Fibroblast of peridontal ligament (primary cell): ENCODE measurements around the gene RPL36AL.
A peak's percentile ranks its signal among the peaks of the same experiment; 100 is the strongest.

Source experiments
- DNase-seq: peaks from one replicate; pipeline ENCODE4 v3.0.0-alpha.2; 2010; ENCODE audit errors: extremely low read depth

RPL36AL gene

DNA sequence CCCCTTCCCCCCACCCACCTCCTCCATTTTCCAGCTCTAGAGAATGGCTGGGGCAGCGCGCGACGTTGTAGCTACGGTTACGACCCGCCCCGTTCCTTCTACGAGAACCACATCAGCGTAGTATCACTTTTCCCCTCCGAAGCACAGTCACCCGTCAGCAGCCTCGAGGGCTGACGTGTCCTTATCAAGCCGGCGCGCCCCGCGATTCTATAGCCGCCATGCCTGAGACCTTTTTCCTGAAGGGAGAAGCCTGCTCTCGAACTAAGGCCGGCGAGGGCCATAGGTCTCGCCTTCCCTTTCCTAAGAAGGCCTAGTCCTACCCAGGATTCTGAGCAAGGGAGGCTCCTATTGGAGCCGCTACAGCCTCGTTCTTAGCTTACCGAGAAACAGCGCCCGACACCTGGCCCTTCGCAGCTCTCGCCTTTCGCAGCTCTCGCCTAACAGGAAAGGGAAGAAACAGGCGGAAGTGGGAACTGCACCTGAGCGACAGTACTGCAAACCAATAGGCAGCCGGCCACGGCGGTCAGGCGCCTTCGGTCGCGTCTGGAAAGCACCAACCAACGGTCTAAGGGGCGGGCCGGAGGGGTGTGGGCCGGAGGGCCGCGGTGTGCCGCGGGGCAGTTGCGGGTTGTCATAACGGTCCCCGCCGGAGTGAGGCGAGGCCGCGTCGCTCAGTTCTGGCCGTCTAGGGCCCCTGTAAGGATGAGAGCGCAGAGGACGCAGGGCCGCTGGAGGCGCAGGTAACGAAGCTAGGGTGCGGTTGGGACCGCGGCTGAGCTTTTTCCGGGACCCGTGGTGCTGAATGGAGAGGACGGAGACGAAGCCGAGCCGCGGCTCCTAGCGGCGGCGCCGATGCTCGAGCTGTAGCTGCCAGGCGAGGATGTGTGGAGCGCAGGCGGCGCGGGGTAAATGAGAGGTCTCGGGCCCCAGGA, at the start of gene RPL36AL, which contains the start of gene MGAT2:
TSS of gene RPL36AL (minus strand) at position 445 of the 932 bp plus-strand sequence. CDS start 1,522 bp downstream, outside the sequence.
TSS of gene MGAT2 (plus strand) at position 618 of the 932 bp plus-strand sequence. CDS start 470 bp downstream, outside the sequence.
- peak; percentile 98 for DNase-seq

DNA sequence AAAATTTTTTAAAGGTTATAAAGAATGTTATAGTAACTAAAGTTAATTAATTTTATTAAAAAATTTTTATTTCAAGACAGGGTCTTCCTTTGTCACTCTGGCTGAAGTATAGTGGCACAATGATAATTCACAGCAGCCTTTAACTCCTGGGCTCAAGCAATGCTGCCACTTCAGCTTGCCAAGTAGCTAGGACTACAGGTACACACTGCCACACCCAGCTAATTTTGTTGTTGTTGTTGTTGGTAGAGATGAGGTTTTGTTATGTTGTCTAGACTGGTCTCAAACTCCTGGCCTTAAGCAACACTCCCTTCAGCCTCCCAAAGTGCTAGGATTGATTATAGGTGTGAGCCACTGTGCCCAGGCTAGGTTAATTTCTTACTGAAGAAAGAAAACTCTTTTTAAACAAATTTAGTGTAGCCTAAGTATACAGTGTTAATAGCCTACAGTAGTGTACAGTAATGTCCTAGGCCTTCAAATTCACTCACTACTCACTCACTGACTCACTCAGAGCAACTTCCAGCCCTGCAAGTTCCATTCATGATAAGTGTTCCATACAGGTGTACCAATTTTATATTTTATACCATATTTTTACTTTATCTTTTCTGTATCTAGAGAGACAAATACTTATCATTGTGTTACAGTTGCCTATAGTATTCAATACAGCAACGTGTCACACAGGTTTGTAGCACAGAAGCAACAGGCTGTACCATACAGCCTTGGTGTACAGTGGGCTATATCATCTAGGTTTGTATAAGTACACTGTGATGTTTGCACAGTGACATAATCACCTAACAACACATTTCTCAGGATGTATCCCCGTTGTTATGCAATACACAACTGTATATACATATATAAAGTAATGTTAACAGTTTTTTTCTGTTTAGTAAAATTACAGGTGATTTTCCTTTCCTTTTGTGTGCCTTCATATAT, 39.4 kb upstream of the RPL36AL start:
- DNase-seq: no peak

DNA sequence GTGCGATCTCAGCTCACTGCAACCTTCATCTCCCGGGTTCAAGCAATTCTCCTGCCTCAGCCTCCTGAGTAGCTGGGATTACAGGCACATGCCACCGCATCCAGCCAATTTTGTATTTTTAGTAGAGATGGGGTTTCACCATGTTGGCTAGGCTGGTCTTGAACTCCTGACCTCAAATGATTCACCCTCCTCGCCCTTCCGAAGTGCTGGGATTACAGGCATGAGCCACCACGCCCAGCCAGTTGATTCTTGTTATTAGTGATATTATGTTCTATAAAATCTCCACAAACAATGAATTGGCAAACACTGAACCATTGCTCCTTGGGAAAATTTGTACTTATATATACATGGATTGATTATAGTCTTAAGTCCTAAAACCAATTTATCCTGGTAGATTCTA, 37.1 kb upstream of the RPL36AL start:
- DNase-seq: peak; percentile 10

DNA sequence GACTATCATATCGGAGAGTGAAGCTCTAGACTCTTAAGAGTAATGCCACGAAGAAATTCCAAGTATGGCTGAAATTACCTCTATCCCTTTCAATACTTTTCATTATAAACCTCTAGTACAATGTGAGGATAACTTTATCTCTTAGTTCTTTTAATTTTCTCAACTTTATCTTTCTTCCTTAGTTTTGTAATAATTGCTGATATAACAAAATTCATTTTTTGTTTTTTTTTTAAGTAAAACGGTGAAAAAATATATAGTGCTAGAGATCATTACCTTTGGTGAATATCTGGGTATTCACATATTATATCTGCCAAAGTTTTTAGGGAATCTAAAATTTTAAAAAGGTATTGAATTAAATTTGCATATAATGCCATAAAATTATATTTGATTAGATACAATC, 34.1 kb upstream of the RPL36AL start:
- no peak for DNase-seq

DNA sequence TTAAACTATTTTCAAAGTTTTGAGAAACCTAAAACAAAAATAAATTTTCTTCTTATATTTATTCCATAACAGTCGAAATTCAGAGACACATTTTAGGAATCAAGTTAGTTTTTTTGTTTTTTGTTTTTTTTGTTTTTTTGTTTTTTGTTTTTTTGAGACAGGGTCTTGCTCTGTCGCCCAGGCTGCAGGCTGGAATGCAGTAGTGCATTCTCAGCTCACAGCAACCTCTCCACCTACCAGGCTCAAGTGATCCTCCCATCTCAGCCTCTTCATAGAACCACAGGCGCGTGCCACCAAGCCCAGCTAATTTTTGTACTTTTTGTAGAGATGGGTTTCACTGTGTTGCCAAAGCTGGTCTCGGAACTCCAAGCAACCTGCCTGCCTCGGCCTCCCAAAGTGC, 33.1 kb upstream of the RPL36AL start:
- DNase-seq: no peak

DNA sequence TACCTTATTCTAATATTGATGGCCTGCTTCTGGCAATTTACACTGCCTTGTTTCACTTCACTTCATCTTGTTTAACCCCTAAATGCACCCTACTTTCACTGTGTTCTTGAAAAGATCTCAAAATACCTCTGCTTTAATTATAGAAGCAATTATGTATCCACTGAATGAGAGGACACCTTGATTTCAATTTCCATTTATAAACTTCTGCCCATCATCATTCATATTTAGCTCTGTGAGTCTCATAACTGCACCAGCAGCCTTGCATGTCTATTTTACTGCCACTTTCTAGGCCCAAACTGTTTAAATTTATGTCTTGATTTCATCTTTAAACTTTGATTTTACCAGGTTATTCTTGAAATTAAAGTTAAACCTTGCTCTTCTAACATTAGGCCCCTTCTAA, 21.7 kb upstream of the RPL36AL start:
- DNase-seq: no peak

DNA sequence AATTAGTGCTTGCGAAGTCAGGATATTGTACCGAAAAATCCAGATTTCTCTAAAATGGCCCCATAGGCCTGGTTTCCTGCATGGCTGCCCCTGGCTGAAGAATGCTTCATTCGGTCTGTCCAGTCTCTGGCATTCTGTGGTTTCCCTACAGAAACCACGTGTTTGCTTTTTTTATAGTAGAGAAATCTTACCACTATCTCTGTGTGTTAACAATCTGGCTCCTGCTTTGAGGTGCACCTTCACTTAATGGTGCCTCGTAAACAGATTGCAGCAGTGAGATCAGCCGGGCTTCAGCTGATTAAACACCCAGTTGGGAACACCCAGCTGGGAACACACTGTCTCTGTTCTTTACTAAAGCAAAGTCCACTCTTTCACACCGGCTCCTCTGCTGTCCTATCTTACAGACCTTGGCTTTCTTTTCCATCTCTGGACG, 21.3 kb upstream of the RPL36AL start:
- DNase-seq: no peak

DNA sequence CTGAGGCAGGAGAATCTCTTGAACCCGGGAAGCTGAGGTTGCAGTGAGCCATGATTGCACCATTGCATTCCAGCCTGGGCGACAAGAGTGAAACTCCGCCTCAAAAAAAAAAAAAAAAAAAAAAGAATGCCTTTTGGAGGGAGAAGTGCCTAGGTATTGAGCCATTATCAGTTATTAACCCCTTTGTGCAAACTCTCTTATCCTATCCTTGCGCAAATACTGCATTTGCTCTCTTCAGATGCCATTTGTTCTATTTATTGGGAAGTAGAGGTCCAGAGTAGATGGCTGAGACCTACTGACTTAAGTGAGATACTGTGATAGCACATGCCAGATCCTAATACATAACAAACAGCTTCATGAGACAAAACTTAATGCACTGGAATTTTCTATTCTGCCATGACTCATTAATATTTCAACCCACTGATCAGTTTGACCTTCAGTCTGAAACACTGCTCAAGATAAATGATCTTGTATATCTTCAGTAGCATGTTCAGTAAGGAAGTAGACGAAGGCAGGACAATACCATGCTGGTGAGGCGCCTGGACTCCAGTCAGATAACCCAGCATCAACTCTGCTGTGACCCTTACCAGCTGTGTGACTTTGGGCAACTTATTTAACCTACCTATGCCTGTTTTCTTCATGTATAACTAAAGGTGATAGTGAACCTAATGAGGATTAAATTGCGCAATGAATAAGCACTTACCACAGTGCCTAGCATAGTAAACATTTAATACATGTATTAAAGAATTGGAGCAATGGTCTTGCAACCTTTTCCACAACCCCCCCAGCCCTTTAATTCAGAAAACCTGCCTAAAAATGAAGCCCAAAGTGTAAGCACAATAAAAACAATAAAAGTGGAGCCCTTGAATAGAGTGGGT, 20.4 kb upstream of the RPL36AL start:
- no peak for DNase-seq

DNA sequence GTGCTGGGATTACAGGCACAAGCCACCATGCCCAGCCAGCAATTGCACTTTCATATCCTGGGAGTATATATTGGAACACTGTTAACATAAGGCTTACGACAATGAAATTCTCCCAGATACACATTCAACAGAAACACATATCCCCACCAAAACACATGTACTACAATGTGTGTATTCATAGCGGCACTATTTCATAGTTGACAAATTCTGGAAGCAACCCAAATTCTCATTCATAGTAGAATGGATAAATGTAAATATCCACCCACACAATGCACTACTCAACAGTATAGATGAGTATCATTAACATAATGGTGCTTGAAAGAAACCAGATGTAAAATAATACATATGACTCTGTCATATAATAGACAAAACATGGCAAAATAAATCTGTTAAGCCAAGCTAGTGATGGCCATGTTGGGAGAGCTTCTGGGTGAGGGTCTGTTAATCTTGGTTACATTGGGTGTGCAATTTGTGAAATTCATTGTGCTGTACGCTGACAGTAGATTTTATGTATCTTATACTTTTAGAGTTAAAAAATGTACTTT, 17.2 kb upstream of the RPL36AL start:
- DNase-seq: no peak

DNA sequence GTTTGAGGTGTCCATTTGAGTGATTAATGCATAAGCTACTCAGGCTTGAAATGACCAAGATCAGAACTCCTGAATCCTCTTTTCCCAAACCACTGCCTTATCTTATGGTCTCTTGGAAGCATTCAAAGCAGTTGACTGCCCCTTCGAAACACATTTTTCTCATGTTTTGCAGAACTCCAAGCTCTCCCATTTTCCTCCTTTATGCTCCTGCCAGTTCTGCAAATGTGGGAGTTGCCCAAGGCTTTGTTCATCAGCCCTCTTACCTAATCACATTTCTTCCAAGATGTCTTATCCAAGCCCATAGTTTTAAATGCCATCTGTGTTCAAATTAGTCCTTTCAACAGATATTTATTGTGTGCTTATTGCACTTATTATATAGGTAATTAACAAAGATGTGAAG, 16.4 kb upstream of the RPL36AL start:
- DNase-seq: no peak

DNA sequence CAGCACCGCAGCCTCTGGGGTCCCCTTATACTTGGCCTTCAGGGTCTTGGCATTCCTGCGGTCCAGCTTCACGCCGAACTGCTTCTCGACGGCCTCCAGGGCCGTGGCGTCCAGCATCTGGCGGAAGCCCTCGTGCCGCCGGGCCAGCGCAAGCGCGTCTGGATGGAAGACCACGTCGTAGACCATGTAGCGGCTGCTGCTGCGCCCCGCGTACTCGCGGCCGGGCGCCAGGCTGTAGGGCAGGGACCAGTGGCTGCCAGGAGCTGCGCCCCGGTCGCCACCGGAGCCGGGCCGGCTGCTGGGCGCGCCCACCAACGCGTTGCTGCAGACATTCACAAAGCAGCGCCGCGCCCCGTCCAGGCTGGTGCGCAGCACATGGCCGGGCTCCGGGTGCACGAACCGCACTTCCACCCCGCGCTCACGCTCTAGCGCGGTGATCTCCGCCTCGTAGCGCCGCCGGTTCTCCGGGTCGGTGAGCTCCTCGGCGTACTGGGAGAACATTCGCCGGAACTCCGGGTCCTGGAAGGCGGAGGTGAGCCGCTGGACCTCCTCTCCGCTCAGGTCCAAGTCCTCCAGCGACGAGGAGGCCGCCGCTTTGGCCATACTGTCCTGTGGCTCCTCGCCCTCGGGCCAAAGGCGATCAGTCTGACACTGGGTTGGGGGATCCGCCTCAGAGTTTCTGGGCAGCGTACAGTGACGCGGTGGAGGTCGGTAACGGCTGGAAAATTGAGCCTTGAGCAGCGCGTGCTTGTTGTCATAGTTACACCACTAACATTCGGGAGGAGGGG, 14.3 kb upstream of the RPL36AL start, which contains the start of gene DNAAF2:
TSS of gene DNAAF2 (minus strand) at position 698 of the 788 bp plus-strand sequence. CDS start at position 603, 95 bp downstream.
- peak; percentile 77 for DNase-seq

DNA sequence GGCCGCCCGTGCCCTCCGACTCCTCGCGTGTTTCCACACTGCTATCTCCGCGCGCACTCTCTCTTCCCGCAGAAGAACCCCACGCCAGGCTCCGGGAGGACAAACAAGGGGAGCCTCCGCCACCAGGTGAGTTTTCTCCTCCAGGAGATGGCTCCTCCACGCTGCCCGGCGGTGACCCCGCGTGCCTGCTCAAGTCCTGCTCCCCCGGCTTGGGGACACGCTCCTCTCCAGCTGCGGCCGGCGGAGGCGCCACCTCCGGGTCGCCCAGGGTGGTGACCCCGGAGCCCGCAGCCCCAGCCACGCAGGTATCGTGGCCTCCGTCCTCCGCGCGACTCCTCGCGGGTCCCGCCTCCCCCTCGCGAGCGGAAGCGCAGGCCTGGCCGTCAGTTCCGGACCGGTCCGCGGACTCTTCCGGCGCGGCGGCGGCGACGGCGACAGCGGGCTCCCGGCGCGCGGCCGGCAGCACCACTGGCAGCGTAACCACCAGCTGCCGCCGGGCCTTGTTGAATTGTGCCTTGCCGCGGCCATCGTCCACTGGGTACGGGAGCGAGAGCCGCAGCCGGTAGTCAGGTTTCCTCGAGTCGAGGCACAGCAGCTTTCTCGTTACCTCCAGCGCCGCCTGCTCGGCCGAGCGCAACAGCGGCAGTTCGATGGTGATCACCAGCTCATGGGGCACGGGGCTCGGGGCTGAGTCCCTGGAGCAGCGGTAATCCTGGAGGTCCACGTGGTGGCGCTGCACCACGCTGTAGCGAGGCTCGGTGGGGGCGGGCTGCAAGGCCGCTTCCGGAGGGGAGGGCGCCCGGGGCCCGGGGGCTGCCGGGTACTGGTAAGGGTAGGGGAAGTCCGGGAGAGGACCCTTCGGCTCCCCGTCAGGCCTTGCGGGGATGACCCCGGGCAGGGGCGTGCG, 13.5 kb upstream of the RPL36AL start:
- DNase-seq: peak; percentile 91

DNA sequence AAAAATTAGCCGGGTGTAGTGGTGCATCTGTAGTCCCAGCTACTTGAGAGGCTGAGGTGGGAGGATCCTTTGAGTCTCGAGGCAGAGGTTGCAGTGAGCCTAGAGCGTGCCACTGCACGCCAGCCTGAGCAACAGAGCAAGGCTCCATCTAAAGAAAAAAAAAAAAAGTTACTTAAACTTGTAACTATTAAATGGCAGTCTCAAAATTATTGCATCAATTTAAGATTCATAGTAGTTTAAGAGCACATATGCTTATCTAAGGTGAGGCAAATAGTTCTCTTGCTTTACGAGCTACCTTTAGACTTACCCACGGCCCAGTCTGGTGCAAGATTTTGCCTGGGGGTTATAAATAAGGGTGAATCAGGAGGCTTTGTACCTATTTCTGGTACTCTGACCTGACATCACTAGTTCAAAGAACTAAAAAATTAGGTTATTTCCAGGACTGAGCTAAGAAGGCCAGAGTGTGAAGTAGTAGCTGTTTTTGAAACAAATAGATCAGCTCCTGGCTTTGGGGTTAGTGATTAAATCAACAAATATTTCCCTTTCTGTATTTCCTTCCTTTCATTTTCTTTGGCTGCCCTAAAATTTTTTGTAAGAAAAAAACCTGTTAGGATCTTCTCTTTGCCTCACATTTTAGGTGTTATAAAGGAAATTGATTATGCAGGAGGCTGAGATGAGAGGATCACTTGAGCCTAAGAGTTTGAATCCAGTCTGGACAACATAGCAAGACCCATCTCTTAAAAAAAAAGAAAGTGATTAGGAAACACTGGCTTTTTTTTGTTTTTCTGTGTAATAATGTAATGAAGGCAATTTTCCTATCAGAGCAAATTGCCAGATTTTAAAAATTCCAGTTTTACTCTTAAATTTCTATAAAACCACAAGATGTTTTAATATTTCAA, 3.8 kb upstream of the RPL36AL start:
- DNase-seq: no peak

DNA sequence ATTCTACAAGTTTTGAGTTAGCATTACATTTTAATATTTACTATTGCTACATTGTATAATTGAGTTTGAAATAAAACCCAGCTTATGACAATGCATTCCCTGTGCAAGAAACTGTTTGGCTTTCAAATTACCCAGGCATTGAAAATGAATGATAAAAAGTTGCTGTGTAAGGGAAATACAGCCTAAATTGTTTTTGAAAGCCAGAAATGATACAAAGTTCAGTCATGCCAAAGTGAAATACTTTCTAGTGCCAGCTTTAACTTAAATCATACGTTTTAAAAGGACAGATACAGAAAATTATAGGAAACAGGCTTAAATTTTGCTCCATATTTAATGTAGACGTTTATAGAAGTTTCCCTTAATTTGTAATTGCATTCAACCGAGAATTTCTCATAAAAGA, 3.0 kb upstream of the RPL36AL start:
- DNase-seq: peak; percentile 45

DNA sequence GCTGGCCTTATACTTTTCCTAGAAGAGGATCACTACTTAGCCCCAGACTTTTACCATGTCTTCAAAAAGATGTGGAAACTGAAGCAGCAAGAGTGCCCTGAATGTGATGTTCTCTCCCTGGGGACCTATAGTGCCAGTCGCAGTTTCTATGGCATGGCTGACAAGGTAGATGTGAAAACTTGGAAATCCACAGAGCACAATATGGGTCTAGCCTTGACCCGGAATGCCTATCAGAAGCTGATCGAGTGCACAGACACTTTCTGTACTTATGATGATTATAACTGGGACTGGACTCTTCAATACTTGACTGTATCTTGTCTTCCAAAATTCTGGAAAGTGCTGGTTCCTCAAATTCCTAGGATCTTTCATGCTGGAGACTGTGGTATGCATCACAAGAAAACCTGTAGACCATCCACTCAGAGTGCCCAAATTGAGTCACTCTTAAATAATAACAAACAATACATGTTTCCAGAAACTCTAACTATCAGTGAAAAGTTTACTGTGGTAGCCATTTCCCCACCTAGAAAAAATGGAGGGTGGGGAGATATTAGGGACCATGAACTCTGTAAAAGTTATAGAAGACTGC, 1.7 kb upstream of the RPL36AL start:
- no peak for DNase-seq

DNA sequence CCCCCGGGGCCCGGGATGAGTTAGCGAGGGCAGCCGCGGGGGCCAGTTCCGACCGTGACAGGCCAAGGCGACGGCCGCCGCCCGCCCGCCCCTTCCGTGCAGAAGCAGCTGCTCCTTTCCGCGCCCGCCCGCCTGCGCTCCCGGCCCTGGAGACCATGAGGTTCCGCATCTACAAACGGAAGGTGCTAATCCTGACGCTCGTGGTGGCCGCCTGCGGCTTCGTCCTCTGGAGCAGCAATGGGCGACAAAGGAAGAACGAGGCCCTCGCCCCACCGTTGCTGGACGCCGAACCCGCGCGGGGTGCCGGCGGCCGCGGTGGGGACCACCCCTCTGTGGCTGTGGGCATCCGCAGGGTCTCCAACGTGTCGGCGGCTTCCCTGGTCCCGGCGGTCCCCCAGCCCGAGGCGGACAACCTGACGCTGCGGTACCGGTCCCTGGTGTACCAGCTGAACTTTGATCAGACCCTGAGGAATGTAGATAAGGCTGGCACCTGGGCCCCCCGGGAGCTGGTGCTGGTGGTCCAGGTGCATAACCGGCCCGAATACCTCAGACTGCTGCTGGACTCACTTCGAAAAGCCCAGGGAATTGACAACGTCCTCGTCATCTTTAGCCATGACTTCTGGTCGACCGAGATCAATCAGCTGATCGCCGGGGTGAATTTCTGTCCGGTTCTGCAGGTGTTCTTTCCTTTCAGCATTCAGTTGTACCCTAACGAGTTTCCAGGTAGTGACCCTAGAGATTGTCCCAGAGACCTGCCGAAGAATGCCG, 872 bp upstream of the RPL36AL start:
- no peak for DNase-seq

DNA sequence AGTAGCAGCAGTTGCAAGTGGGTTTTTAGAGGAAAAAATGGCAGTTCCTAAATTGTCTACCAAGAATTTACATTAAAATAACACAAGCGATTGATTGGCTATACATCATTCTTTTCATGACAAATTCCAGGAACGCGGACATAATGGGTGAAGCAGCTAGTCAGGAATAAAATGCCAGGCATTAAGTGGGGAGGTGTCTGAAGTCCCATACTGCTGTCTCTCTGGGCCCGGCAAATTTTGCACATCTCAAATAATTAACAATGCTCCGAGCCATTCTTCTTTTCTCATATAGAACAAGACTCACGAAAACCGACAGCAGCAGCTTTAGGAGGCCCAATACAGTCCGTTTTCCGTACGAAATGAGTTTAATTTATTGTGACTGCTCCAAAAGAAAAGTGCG, 696 bp downstream of the RPL36AL start:
- no peak for DNase-seq
